SU-DHL-6 (cell line): ENCODE measurements around the gene ABCB1.

Source experiments
- CTCF ChIP-seq: fragments of 200-600 bp; sonication (generic); IDR thresholded peaks from one replicate; pipeline ENCODE4 v1.5.1; 2017; ENCODE audit warnings: antibody characterized with exemption, mild to moderate bottlenecking, low read length, moderate library complexity; ENCODE audit not compliant: insufficient read depth, poor library complexity, severe bottlenecking
- EZH2phosphoT487 ChIP-seq: fragments of 200-600 bp; sonication (generic), shearing (Covaris generic); conservative IDR thresholded peaks from 2 replicates; pipeline ENCODE4 v1.6.1; 2018; ENCODE audit warnings: mild to moderate bottlenecking, antibody characterized with exemption, low read length, moderate library complexity, mixed read lengths

- no peak for TF ChIP-seq CTCF
- TF ChIP-seq EZH2phosphoT487: no peak
Observed at GRCh38 chr7:87541648-87542047, 59.0 kb downstream of the ABCB1 start.
